Neural cell (in vitro differentiated cells): ENCODE results near the gene PSMC6. TPM values are rescaled to one million over a fixed set of nuclear protein-coding genes. Genes with fewer than 3 reads are reported as not detected.
"Not testable (repeated sequence)": the region's sequence is repeated elsewhere in the genome, so short reads cannot be mapped to it uniquely, and the experiment has no call there.

Experiments
- H2AFZ ChIP-seq: fragments of 200-600, 300-800 bp; sonication (generic), shearing (Covaris generic); 2 replicates; pipeline ENCODE4 v1.6.0; 2014; ENCODE audit warnings: low read depth, mild to moderate bottlenecking, antibody characterized with exemption, low read length, moderate library complexity
- H3F3A ChIP-seq: fragments of 200-600 bp; shearing (Covaris generic); 2 replicates; pipeline ENCODE4 v1.6.1; 2016; ENCODE audit warnings: mild to moderate bottlenecking, moderate library complexity, mixed read lengths, antibody characterized with exemption, low read length; ENCODE audit not compliant: insufficient read depth, poor library complexity, severe bottlenecking
- H3K27ac ChIP-seq: fragments of 200-600, 300-800 bp; sonication (generic), shearing (Covaris generic); 2 replicates; pipeline ENCODE4 v1.5.1; 2014; ENCODE audit warnings: mild to moderate bottlenecking, low read length, moderate library complexity
- H3K27me3 ChIP-seq: fragments of 300-800, 200-600 bp; sonication (generic), shearing (Covaris generic); 2 replicates; pipeline ENCODE4 v1.6.0; 2014; ENCODE audit warnings: mild to moderate bottlenecking, low read depth, low read length, moderate library complexity; ENCODE audit not compliant: insufficient read depth
- H3K36me3 ChIP-seq: fragments of 300-800, 200-600 bp; sonication (generic), shearing (Covaris generic); 2 replicates; pipeline ENCODE4 v1.5.1; 2014; ENCODE audit warnings: mild to moderate bottlenecking, antibody characterized with exemption, low read length, moderate library complexity; ENCODE audit not compliant: insufficient read depth
- H3K4me2 ChIP-seq: fragments of 300-800, 200-600 bp; sonication (generic), shearing (Covaris generic); 2 replicates; pipeline ENCODE4 v1.6.0; 2014; ENCODE audit warnings: mild to moderate bottlenecking, low read length
- H3K4me3 ChIP-seq: fragments of 300-800, 200-600 bp; sonication (generic), shearing (Covaris generic); 2 replicates; pipeline ENCODE4 v1.5.1; 2014; ENCODE audit warnings: mild to moderate bottlenecking, low read length, moderate library complexity
- H3K79me2 ChIP-seq: fragments of 200-600 bp; shearing (Covaris generic); replicated peaks from 2 replicates; pipeline ENCODE4 v1.6.0; 2014; ENCODE audit warnings: mild to moderate bottlenecking, low read length, moderate library complexity; ENCODE audit not compliant: insufficient read depth
- H3K9ac ChIP-seq: fragments of 300-800, 200-600 bp; sonication (generic), shearing (Covaris generic); 2 replicates; pipeline ENCODE4 v1.6.1; 2016; ENCODE audit warnings: mild to moderate bottlenecking, low read length, mixed read lengths
- H3K9me2 ChIP-seq: fragments of 200-600 bp; shearing (Covaris generic); 2 replicates; pipeline ENCODE4 v1.6.1; 2016; ENCODE audit warnings: mild to moderate bottlenecking, low read length, mixed read lengths; ENCODE audit not compliant: insufficient read depth
- H3K9me3 ChIP-seq: fragments of 200-600, 300-800 bp; sonication (generic), shearing (Covaris generic); 2 replicates; pipeline ENCODE4 v1.6.1; 2016; ENCODE audit warnings: mild to moderate bottlenecking, mixed run types, low read length, moderate library complexity, mixed read lengths
- H4K20me1 ChIP-seq: fragments of 200-600 bp; shearing (Covaris generic); 2 replicates; pipeline ENCODE4 v1.6.1; 2016; ENCODE audit warnings: mild to moderate bottlenecking, mixed run types; ENCODE audit not compliant: insufficient read depth
- CTCF ChIP-seq: fragments of 450-650 bp; IDR thresholded peaks from 2 replicates; pipeline ENCODE4 v1.5.1; 2014; ENCODE audit warnings: antibody characterized with exemption, mild to moderate bottlenecking, moderate library complexity; ENCODE audit not compliant: poor library complexity, severe bottlenecking
- EP300 ChIP-seq: fragments of 450-650 bp; conservative IDR thresholded peaks from 2 replicates; pipeline ENCODE4 v1.6.1; 2014; ENCODE audit warnings: antibody characterized with exemption, mild to moderate bottlenecking, moderate library complexity; ENCODE audit not compliant: poor library complexity, severe bottlenecking
- EZH2 ChIP-seq: fragments of 200-600, 300-800 bp; shearing (Covaris generic), sonication (generic); IDR thresholded peaks from 2 replicates; pipeline ENCODE4 v1.6.1; 2014; ENCODE audit warnings: antibody characterized with exemption, low read length, borderline replicate concordance, mild to moderate bottlenecking; ENCODE audit not compliant: insufficient read depth, poor library complexity, severe bottlenecking
- MXI1 ChIP-seq: fragments of 450-650 bp; conservative IDR thresholded peaks from 2 replicates; pipeline ENCODE4 v1.6.1; 2014; ENCODE audit warnings: antibody characterized with exemption, mild to moderate bottlenecking; ENCODE audit not compliant: poor library complexity, severe bottlenecking
- POLR2AphosphoS5 ChIP-seq: IDR thresholded peaks from 2 replicates; pipeline ENCODE4 v1.6.1; 2012
- RAD21 ChIP-seq: fragments of 450-650 bp; conservative IDR thresholded peaks from 2 replicates; pipeline ENCODE4 v1.6.1; 2014; ENCODE audit warnings: antibody characterized with exemption, mild to moderate bottlenecking, moderate library complexity
- REST ChIP-seq: IDR thresholded peaks from 2 replicates; pipeline ENCODE4 v1.6.1; 2012; ENCODE audit warnings: borderline replicate concordance
- SMC3 ChIP-seq: fragments of 450-650 bp; conservative IDR thresholded peaks from 2 replicates; pipeline ENCODE4 v1.6.1; 2014; ENCODE audit warnings: antibody characterized with exemption, mild to moderate bottlenecking, moderate library complexity; ENCODE audit not compliant: poor library complexity
- TAF1 ChIP-seq: IDR thresholded peaks from 2 replicates; pipeline ENCODE4 v1.6.1; 2012; ENCODE audit warnings: low read depth
- polyA plus RNA-seq: library from polyadenylated mRNA; depleted of rRNA; stranded (reverse); fragments of >200 nt; gene quantifications from 2 replicates; pipeline ENCODE4 v1.2.3, GENCODE V29; 2014

The PSMC6 gene
- polyA plus RNA-seq, 1 donor from 2014 or later, result 254 TPM

GRCh38 chr14:52723514-52724359 lies 16.7 kb downstream of the PSMC6 start:
- TF ChIP-seq REST, result no peak
- TF ChIP-seq MXI1, result no peak
- no peak for TF ChIP-seq EZH2
- no peak for TF ChIP-seq RAD21
- no peak for TF ChIP-seq POLR2AphosphoS5
- no peak for TF ChIP-seq EP300
- no peak for TF ChIP-seq CTCF
- no peak for TF ChIP-seq TAF1
- TF ChIP-seq SMC3, result no peak
- no peak overlapping the region for H3K9ac ChIP-seq
- H3K36me3 ChIP-seq, result peaks cover 13% of the 10 kb centered on the region
- H3K4me2 ChIP-seq, result no peak overlapping the region
- H2AFZ ChIP-seq, result no peak overlapping the region
- H3K27ac ChIP-seq, result no peak overlapping the region
- no peaks in the 10 kb centered on the region for H3K9me2 ChIP-seq
- H3K27me3 ChIP-seq, result no peaks in the 10 kb centered on the region
- no peaks in the 10 kb centered on the region for H3K9me3 ChIP-seq
- H3K79me2 ChIP-seq, result no peaks in the 10 kb centered on the region
- H3F3A ChIP-seq, result no peaks in the 10 kb centered on the region
- no peaks in the 10 kb centered on the region for H4K20me1 ChIP-seq
- H3K4me3 ChIP-seq, result no peak overlapping the region

- Histone ChIP-seq H3K9me2 (no peaks in the 10 kb centered on the region), H3K27ac (no peak overlapping the region), H3K4me2 (no peak overlapping the region)
Observed at GRCh38 chr14:52724360-52724644, 17.3 kb downstream of the PSMC6 start.

GRCh38 chr14:52727509-52727908 lies 20.5 kb downstream of the PSMC6 start:
- Histone ChIP-seq H3K79me2 (peaks cover 11% of the 10 kb centered on the region), H3K36me3 (peaks cover 13% of the 10 kb centered on the region)
- H3K9me2 ChIP-seq, H4K20me1 ChIP-seq, H3K9ac ChIP-seq, H3K9me3 ChIP-seq, H3F3A ChIP-seq, H3K4me3 ChIP-seq, H3K27ac ChIP-seq, H2AFZ ChIP-seq, H3K27me3 ChIP-seq, H3K4me2 ChIP-seq: not testable (repeated sequence)

More at GRCh38 chr14:52724360-52724644, 17.3 kb downstream of the PSMC6 start:
- no peaks in the 10 kb centered on the region for H3K9me3 ChIP-seq
- H3K9ac ChIP-seq, result no peak overlapping the region
- no peaks in the 10 kb centered on the region for H4K20me1 ChIP-seq
- H3F3A ChIP-seq, result no peaks in the 10 kb centered on the region
- peaks cover 13% of the 10 kb centered on the region for H3K36me3 ChIP-seq
- H3K27me3 ChIP-seq, result no peaks in the 10 kb centered on the region
- no peaks in the 10 kb centered on the region for H3K79me2 ChIP-seq
- H2AFZ ChIP-seq, result no peak overlapping the region
- TF ChIP-seq POLR2AphosphoS5 (no peak), RAD21 (no peak)
- H3K4me3 ChIP-seq, result no peak overlapping the region

GRCh38 chr14:52729035-52729434 lies 22.0 kb downstream of the PSMC6 start:
- H3K9ac ChIP-seq, H3K27ac ChIP-seq, H3K9me2 ChIP-seq, H3K27me3 ChIP-seq, H2AFZ ChIP-seq, H3K4me2 ChIP-seq, H3K9me3 ChIP-seq, H3K4me3 ChIP-seq, H3F3A ChIP-seq, H4K20me1 ChIP-seq: not testable (repeated sequence)
- Histone ChIP-seq H3K36me3 (peaks cover 10% of the 10 kb centered on the region), H3K79me2 (peaks cover 11% of the 10 kb centered on the region)
